Parathyroid adenoma (tissue), 2 donors: ENCODE results near the gene TRMU.

Experiments
- H2AFZ ChIP-seq: fragments of 300-600 bp; sonication (generic); one replicate; pipeline ENCODE4 v1.7.0; 2017; ENCODE audit warnings: antibody characterized with exemption, mild to moderate bottlenecking
- H3K27ac ChIP-seq: fragments of 300-600 bp; sonication (generic); one replicate; pipeline ENCODE4 v1.7.0; 2017
- H3K27me3 ChIP-seq: fragments of 300-600 bp; sonication (generic); one replicate; pipeline ENCODE4 v1.7.0; 2017; ENCODE audit warnings: low read length; ENCODE audit not compliant: control insufficient read depth, insufficient read depth
- H3K36me3 ChIP-seq: fragments of 300-600 bp; sonication (generic); one replicate; pipeline ENCODE4 v1.7.0; 2017; ENCODE audit warnings: low read length; ENCODE audit not compliant: control insufficient read depth, insufficient read depth
- H3K4me1 ChIP-seq: fragments of 300-600 bp; sonication (generic); one replicate; pipeline ENCODE4 v1.7.0; 2017; ENCODE audit warnings: control low read depth
- H3K4me2 ChIP-seq: fragments of 300-600 bp; sonication (generic); one replicate; pipeline ENCODE4 v1.7.0; 2017; ENCODE audit warnings: low read length
- H3K4me3 ChIP-seq: fragments of 300-600 bp; sonication (generic); one replicate; pipeline ENCODE4 v1.7.0; 2017; ENCODE audit warnings: low read depth, low read length
- H3K79me2 ChIP-seq: fragments of 300-600 bp; sonication (generic); one replicate; pipeline ENCODE4 v1.7.0; 2017; ENCODE audit warnings: control low read depth
- H3K9ac ChIP-seq: fragments of 300-600 bp; sonication (generic); one replicate; pipeline ENCODE4 v1.7.0; 2017; ENCODE audit warnings: mild to moderate bottlenecking
- H3K9me3 ChIP-seq: fragments of 300-600 bp; sonication (generic); one replicate; pipeline ENCODE4 v1.7.0; 2017; ENCODE audit warnings: low read length; ENCODE audit not compliant: control insufficient read depth
- TF ChIP-seq, protein P1 (sequence below): fragments of 300-600 bp; sonication (generic); IDR thresholded peaks from one replicate; pipeline ENCODE4 v1.7.0; 2017; ENCODE audit warnings: antibody characterized with exemption, mild to moderate bottlenecking
- donor health status: primary hyperparathyroidism.

The TRMU gene

DNA sequence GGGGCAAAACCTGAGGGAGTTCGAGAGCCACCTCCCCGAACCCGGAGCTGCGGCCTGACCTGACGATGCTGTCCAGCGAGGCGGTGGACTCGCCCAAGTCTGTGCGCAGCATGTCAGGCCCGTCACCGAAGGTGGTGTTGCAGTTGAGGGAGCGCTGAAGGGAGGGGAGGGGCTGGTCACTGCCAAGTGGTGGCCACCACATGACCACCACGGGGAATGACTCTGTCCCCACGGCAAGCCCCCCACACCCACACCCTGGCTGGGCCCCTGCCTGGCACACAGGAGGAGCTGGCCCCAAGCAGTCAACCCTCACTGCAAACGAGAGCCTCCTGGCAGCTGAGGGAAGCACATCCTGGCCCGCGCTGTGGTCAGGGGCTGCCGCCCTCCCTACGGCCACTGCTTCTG lies 30.8 kb downstream of the TRMU start:
- H3K4me1 ChIP-seq, result no peaks in the 10 kb centered on the region
- no peak overlapping the region for H3K9ac ChIP-seq
- H3K79me2 ChIP-seq, result no peaks in the 10 kb centered on the region
- H3K27ac ChIP-seq, result no peak overlapping the region
- H3K27me3 ChIP-seq, result no peaks in the 10 kb centered on the region
- no peaks in the 10 kb centered on the region for H3K36me3 ChIP-seq
- TF ChIP-seq, protein P1, sequence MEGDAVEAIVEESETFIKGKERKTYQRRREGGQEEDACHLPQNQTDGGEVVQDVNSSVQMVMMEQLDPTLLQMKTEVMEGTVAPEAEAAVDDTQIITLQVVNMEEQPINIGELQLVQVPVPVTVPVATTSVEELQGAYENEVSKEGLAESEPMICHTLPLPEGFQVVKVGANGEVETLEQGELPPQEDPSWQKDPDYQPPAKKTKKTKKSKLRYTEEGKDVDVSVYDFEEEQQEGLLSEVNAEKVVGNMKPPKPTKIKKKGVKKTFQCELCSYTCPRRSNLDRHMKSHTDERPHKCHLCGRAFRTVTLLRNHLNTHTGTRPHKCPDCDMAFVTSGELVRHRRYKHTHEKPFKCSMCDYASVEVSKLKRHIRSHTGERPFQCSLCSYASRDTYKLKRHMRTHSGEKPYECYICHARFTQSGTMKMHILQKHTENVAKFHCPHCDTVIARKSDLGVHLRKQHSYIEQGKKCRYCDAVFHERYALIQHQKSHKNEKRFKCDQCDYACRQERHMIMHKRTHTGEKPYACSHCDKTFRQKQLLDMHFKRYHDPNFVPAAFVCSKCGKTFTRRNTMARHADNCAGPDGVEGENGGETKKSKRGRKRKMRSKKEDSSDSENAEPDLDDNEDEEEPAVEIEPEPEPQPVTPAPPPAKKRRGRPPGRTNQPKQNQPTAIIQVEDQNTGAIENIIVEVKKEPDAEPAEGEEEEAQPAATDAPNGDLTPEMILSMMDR, result no peak
- no peak overlapping the region for H2AFZ ChIP-seq
- H3K4me3 ChIP-seq, result no peak overlapping the region
- H3K4me2 ChIP-seq, result no peak overlapping the region
- no peaks in the 10 kb centered on the region for H3K9me3 ChIP-seq

DNA sequence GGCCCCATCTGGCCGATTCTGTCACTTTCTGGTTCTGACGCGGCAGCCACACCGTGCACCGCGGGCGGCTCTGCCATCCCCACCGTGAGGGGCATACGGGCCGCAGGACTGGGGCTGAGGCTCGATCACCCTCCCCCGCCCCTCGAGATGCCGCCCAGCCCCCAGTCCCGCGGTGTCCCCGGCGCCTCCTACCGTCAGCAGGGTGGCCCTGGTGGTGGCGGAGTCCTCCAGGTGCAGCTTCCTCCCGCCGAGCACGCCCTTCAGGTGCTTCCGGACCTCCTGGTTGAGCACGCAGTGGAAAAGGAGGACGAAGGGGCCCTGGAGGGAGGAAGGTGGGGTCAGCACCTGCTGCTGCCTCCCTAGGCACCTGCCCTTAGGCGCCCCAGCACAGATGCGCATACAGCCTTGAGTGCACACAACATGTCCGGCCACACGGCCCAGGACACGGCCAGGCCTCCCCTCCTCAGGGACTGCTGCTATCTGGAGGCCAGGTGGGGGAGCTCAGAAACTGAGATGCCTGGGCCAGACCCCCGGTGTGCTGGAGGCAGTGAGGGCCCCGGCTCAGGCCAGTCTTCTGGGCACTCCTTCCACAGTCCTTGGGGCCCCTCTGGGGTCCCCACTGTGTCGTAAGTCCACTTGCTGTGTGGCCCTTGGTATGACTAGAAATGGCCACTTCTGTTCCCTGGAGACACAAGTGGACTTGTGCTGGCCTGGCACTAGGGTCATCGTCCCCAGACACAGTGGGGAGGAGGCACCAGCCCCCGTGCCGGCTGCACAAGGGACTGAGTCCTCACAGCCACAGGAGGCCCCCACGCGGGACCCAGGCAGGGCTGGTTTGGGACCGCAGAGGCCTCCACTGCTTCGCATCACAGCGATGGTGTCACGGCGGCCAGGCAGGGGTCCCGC lies 31.5 kb downstream of the TRMU start:
- Histone ChIP-seq H3K9me3 (no peaks in the 10 kb centered on the region), H3K27ac (no peak overlapping the region), H3K4me3 (no peak overlapping the region), H3K27me3 (no peaks in the 10 kb centered on the region), H3K4me1 (no peaks in the 10 kb centered on the region), H2AFZ (no peak overlapping the region), H3K4me2 (no peak overlapping the region), H3K9ac (no peak overlapping the region), H3K36me3 (no peaks in the 10 kb centered on the region), H3K79me2 (no peaks in the 10 kb centered on the region)
- TF ChIP-seq, protein P1, result no peak

DNA sequence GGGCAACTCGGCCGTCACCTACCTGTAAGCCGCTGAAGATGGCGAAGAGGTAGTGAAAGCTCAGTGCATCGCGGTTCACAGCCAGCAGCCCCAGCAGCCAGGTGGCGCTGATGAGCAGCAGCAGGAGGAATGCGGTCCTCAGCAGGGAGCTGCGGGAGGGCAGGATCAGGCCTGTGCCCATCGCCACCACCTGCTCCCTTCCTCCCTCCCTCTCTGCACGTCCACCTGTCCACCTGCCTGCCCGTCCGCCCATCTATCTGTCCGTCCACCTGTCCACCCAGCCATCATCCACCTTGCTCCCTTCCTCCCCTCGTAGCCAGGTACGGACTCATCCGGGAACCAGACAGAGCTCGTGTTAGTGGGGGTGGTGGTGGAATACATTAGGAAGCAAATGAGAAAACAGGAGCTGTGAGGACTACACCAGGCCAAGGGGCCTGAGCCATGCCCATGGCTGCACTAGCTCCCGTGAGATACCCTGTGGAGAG lies 32.2 kb downstream of the TRMU start:
- no peak overlapping the region for H3K27ac ChIP-seq
- TF ChIP-seq, protein P1, result peak; percentile 56
- H3K9ac ChIP-seq, result no peak overlapping the region

DNA sequence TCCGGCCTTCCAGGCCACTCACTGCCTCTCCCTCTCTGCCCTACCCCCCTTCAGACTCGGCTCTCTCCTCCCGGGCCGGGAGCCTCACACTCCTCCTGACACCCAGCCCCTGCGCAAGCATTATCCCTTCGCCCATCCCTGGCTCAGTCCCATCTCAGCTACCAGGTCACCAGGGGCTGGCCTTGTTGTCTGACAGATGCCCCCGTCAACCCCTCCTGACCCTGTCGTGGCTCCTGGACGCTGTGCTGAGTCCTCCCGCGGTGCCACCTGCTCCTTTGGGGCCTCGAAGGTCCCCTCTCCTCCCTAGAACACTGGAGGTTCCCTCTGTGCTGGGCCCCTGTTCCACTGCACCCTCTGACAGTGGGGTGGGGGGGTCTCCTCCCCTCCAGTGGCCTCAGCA lies 32.9 kb downstream of the TRMU start:
- Histone ChIP-seq H3K27ac (no peak overlapping the region), H3K9ac (no peak overlapping the region), H3K4me2 (no peak overlapping the region), H3K4me3 (no peak overlapping the region), H3K79me2 (no peaks in the 10 kb centered on the region), H3K9me3 (no peaks in the 10 kb centered on the region), H3K36me3 (no peaks in the 10 kb centered on the region), H2AFZ (no peak overlapping the region), H3K4me1 (no peaks in the 10 kb centered on the region), H3K27me3 (no peaks in the 10 kb centered on the region)
- TF ChIP-seq, protein P1, result no peak

More for the DNA sequence above, 32.2 kb downstream of the TRMU start:
- H3K9me3 ChIP-seq, result no peaks in the 10 kb centered on the region
- H2AFZ ChIP-seq, result no peak overlapping the region
- H3K79me2 ChIP-seq, result no peaks in the 10 kb centered on the region
- H3K4me1 ChIP-seq, result no peaks in the 10 kb centered on the region
- no peak overlapping the region for H3K4me2 ChIP-seq
- no peaks in the 10 kb centered on the region for H3K36me3 ChIP-seq
- H3K4me3 ChIP-seq, result no peak overlapping the region
- no peaks in the 10 kb centered on the region for H3K27me3 ChIP-seq
